ENCODE measurements around the gene KIF5C. TPM values are rescaled to one million over a fixed set of nuclear protein-coding genes. Genes with fewer than 3 reads are reported as not detected.

KIF5C gene
- total and polyA plus RNA-seq, 2 donors (not counting 1 experiment from before 2014, with no cell fraction given) = 0.09 to 0.17 TPM

GRCh38 chr2:148996805-148997204 lies 121.8 kb downstream of the KIF5C start:
- Histone ChIP-seq H3K9me3 (ENCODE audit: control insufficient read depth, insufficient read depth, low read depth, low read length) (no peaks in the 10 kb centered on the region), H3K79me2 (ENCODE audit: control insufficient read depth, insufficient read depth, low read length) (no peaks in the 10 kb centered on the region), H3K9ac (ENCODE audit: insufficient read depth, low read length) (no peak overlapping the region), H3K27ac (ENCODE audit: insufficient read depth, low read length) (no peak overlapping the region), H4K20me1 (ENCODE audit: control insufficient read depth, extremely low read depth, insufficient read depth, low read length) (no peaks in the 10 kb centered on the region), H3K36me3 (ENCODE audit: control insufficient read depth, insufficient read depth, low read length) (no peaks in the 10 kb centered on the region), H3K4me1 (ENCODE audit: control insufficient read depth, extremely low read depth, insufficient read depth, low read length) (no peaks in the 10 kb centered on the region), H3K27me3 (ENCODE audit: control insufficient read depth, insufficient read depth, low read length) (peaks cover 5% of the 10 kb centered on the region), H2AFZ (ENCODE audit: low read length) (no peak overlapping the region), H3K4me3 (replicated peaks in 1 of 4; ENCODE audit: control extremely low read depth in 1 of 4, insufficient read depth in 1 of 4, low read depth in 3 of 4, low read length in 4 of 4) (no peak overlapping the region), H3K4me2 (ENCODE audit: extremely low read depth, insufficient read depth, low read length) (no peak overlapping the region)
- no peak for TF ChIP-seq CTCF (conservative IDR thresholded peaks at IDR 0.05 in 1 of 2, IDR thresholded peaks at IDR 0.05 in 1 of 2; ENCODE audit: low read depth in 1 of 2, low read length in 2 of 2)
- DNase-seq (ENCODE audit: low read depth in 2 of 2) = no peak

DNA sequence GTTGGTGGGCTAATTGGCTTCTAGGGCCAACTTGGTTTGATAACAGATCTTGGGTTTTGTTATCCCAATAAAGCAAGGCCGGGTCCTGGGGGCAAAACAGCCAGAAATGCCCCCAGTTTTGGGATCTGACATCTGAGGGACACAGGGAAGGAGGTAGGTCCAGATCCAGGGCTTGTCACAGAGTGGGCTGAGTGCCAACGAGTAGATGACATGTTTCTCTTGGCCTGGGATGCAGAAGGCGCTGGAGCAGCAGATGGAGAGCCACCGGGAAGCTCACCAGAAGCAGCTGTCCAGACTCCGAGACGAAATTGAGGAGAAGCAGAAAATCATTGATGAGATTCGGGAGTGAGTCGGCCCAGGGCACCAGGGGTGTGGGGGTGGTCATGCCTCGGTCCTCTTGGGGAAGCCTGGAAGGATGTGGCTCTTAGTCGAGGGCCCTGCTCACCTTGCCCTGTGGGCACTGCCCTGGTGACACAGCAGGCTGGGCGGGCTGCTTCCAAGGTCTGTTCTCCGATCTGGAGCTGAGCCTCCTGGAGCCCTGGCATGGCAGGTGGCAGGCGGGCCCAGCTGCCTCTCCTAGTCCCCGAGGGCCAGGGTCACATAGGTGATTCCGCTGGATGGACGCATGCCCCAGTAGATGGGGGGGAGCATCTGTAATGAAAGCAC lies 123.3 kb downstream of the KIF5C start:
- H3K9me3 ChIP-seq (ENCODE audit: control insufficient read depth, insufficient read depth, low read depth, low read length) = no peaks in the 10 kb centered on the region
- H3K79me2 ChIP-seq (ENCODE audit: control insufficient read depth, insufficient read depth, low read length) = no peaks in the 10 kb centered on the region
- H3K4me1 ChIP-seq (ENCODE audit: control insufficient read depth, extremely low read depth, insufficient read depth, low read length) = no peaks in the 10 kb centered on the region
- no peak overlapping the region for H3K4me2 ChIP-seq (ENCODE audit: extremely low read depth, insufficient read depth, low read length)
- no peak overlapping the region for H3K9ac ChIP-seq (ENCODE audit: insufficient read depth, low read length)
- TF ChIP-seq CTCF (conservative IDR thresholded peaks at IDR 0.05 in 1 of 2, IDR thresholded peaks at IDR 0.05 in 1 of 2; ENCODE audit: low read depth in 1 of 2, low read length in 2 of 2) (no peak), EZH2 (IDR thresholded peaks at IDR 0.05; ENCODE audit: low read length, missing control alignments) (no peak)
- no peak overlapping the region for H2AFZ ChIP-seq (ENCODE audit: low read length)
- no peak overlapping the region for H3K4me3 ChIP-seq (replicated peaks in 1 of 4; ENCODE audit: control extremely low read depth in 1 of 4, insufficient read depth in 1 of 4, low read depth in 3 of 4, low read length in 4 of 4)
- DNase-seq (ENCODE audit: low read depth in 2 of 2) = no peak
- no peaks in the 10 kb centered on the region for H3K36me3 ChIP-seq (ENCODE audit: control insufficient read depth, insufficient read depth, low read length)
- H3K27me3 ChIP-seq (ENCODE audit: control insufficient read depth, insufficient read depth, low read length) = peaks cover 5% of the 10 kb centered on the region
- H4K20me1 ChIP-seq (ENCODE audit: control insufficient read depth, extremely low read depth, insufficient read depth, low read length) = no peaks in the 10 kb centered on the region
- no peak overlapping the region for H3K27ac ChIP-seq (ENCODE audit: insufficient read depth, low read length)

DNA sequence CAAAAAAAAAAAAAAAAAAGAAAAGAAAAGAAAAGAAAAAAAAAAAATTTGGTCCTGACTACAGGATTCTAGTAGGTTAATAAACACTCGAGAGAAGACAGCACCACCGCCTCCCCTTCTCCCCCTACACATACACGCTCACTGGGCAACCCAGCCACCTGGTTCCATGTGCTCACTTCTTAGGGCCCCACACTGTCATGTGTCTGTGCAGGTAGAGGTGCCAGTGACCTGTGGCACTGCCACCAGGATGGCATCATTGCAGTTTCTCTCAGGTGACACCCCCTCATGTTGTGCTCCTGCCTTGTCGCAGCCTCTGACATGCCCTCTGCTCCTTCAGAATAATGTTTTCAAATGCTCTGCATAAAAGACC lies 123.8 kb downstream of the KIF5C start:
- Histone ChIP-seq H4K20me1 (ENCODE audit: control insufficient read depth, extremely low read depth, insufficient read depth, low read length) (no peaks in the 10 kb centered on the region), H3K4me3 (replicated peaks in 1 of 4; ENCODE audit: control extremely low read depth in 1 of 4, insufficient read depth in 1 of 4, low read depth in 3 of 4, low read length in 4 of 4) (no peak overlapping the region), H3K9me3 (ENCODE audit: control insufficient read depth, insufficient read depth, low read depth, low read length) (no peaks in the 10 kb centered on the region), H2AFZ (ENCODE audit: low read length) (no peak overlapping the region), H3K4me2 (ENCODE audit: extremely low read depth, insufficient read depth, low read length) (no peak overlapping the region), H3K9ac (ENCODE audit: insufficient read depth, low read length) (no peak overlapping the region), H3K27me3 (ENCODE audit: control insufficient read depth, insufficient read depth, low read length) (peaks cover 5% of the 10 kb centered on the region), H3K27ac (ENCODE audit: insufficient read depth, low read length) (no peak overlapping the region), H3K4me1 (ENCODE audit: control insufficient read depth, extremely low read depth, insufficient read depth, low read length) (no peaks in the 10 kb centered on the region), H3K79me2 (ENCODE audit: control insufficient read depth, insufficient read depth, low read length) (no peaks in the 10 kb centered on the region), H3K36me3 (ENCODE audit: control insufficient read depth, insufficient read depth, low read length) (no peaks in the 10 kb centered on the region)
- TF ChIP-seq EZH2 (IDR thresholded peaks at IDR 0.05; ENCODE audit: low read length, missing control alignments) = no peak
- no peak for TF ChIP-seq CTCF (conservative IDR thresholded peaks at IDR 0.05 in 1 of 2, IDR thresholded peaks at IDR 0.05 in 1 of 2; ENCODE audit: low read depth in 1 of 2, low read length in 2 of 2)
- no peak for DNase-seq (ENCODE audit: low read depth in 2 of 2)

Data from fibroblast of lung (primary cell).